Measurements from ENCODE around the gene SF3B1. TPM values are rescaled to one million over a fixed set of nuclear protein-coding genes. Genes with fewer than 3 reads are reported as not detected.

The SF3B1 gene
- total RNA-seq, 1 experiment from 2014 or later: 274 TPM

GRCh38 chr2:197360744-197361156, 74.1 kb downstream of the SF3B1 start:
- Mint-ChIP-seq H3K4me3 (ENCODE audit: unreplicated experiment) (no peak overlapping the region), H3K27me3 (ENCODE audit: insufficient read depth, unreplicated experiment) (no peaks in the 10 kb centered on the region), H3K9me3 (ENCODE audit: unreplicated experiment) (no peaks in the 10 kb centered on the region), H3K4me1 (ENCODE audit: low read depth, unreplicated experiment) (peaks cover 7% of the 10 kb centered on the region), H3K27ac (ENCODE audit: unreplicated experiment) (no peak overlapping the region), H3K36me3 (ENCODE audit: insufficient read depth, unreplicated experiment) (no peaks in the 10 kb centered on the region)
- ChIA-PET CTCF (no interaction called here), POLR2A (no interaction called here)
- TF ChIP-seq CTCF (IDR thresholded peaks at IDR 0.05; ENCODE audit: insufficient read depth in 1 of 2, low read depth in 1 of 2, low read length in 1 of 2, severe bottlenecking in 1 of 2, unreplicated experiment in 1 of 2): no peak
- Histone ChIP-seq H3K36me3 (ENCODE audit: control insufficient read depth, insufficient read depth, low read length) (no peaks in the 10 kb centered on the region), H3K9me3 (no peaks in the 10 kb centered on the region), H3K4me3 (ENCODE audit: low read depth, low read length) (no peak overlapping the region), H3K27me3 (replicated peaks; ENCODE audit: control insufficient read depth, insufficient read depth, low read length) (no peaks in the 10 kb centered on the region), H3K4me1 (peaks cover 12% of the 10 kb centered on the region)
- no TSS peak for BruUV-seq (replicated peaks)
- intact Hi-C loops (cut with micrococcal nuclease; ENCODE audit: unreplicated experiment): no loop called here
- no peak for DNase-seq

GRCh38 chr2:197359859-197360258, 75.0 kb downstream of the SF3B1 start:
- intact Hi-C loops (cut with micrococcal nuclease; ENCODE audit: unreplicated experiment): no loop called here
- ChIA-PET CTCF (no interaction called here), POLR2A (no interaction called here)
- Mint-ChIP-seq H3K36me3 (ENCODE audit: insufficient read depth, unreplicated experiment) (no peaks in the 10 kb centered on the region), H3K4me1 (ENCODE audit: low read depth, unreplicated experiment) (peaks cover 7% of the 10 kb centered on the region), H3K27ac (ENCODE audit: unreplicated experiment) (no peak overlapping the region), H3K27me3 (ENCODE audit: insufficient read depth, unreplicated experiment) (no peaks in the 10 kb centered on the region), H3K4me3 (ENCODE audit: unreplicated experiment) (no peak overlapping the region), H3K9me3 (ENCODE audit: unreplicated experiment) (no peaks in the 10 kb centered on the region)
- H3K27me3 ChIP-seq (replicated peaks; ENCODE audit: control insufficient read depth, insufficient read depth, low read length): no peaks in the 10 kb centered on the region
- peaks cover 14% of the 10 kb centered on the region for H3K4me1 ChIP-seq
- H3K36me3 ChIP-seq (ENCODE audit: control insufficient read depth, insufficient read depth, low read length): no peaks in the 10 kb centered on the region
- H3K9me3 ChIP-seq: no peaks in the 10 kb centered on the region
- TF ChIP-seq CTCF (IDR thresholded peaks at IDR 0.05; ENCODE audit: insufficient read depth in 1 of 2, low read depth in 1 of 2, low read length in 1 of 2, severe bottlenecking in 1 of 2, unreplicated experiment in 1 of 2): no peak
- no peak overlapping the region for H3K4me3 ChIP-seq (ENCODE audit: low read depth, low read length)
- no peak for DNase-seq
- no TSS peak for BruUV-seq (replicated peaks)

- ChIA-PET POLR2A (no interaction called here), CTCF (no interaction called here)
- Histone ChIP-seq H3K4me1 (peaks cover 14% of the 10 kb centered on the region), H3K4me3 (ENCODE audit: low read depth, low read length) (no peak overlapping the region), H3K27me3 (replicated peaks; ENCODE audit: control insufficient read depth, insufficient read depth, low read length) (no peaks in the 10 kb centered on the region), H3K36me3 (ENCODE audit: control insufficient read depth, insufficient read depth, low read length) (no peaks in the 10 kb centered on the region), H3K9me3 (no peaks in the 10 kb centered on the region)
- H3K9me3 Mint-ChIP-seq (ENCODE audit: unreplicated experiment): no peaks in the 10 kb centered on the region
- no peak for DNase-seq
- intact Hi-C loops (cut with micrococcal nuclease; ENCODE audit: unreplicated experiment): no loop called here
- no TSS peak for BruUV-seq (replicated peaks)
- H3K27me3 Mint-ChIP-seq (ENCODE audit: insufficient read depth, unreplicated experiment): no peaks in the 10 kb centered on the region
- H3K36me3 Mint-ChIP-seq (ENCODE audit: insufficient read depth, unreplicated experiment): no peaks in the 10 kb centered on the region
- TF ChIP-seq CTCF (IDR thresholded peaks at IDR 0.05; ENCODE audit: insufficient read depth in 1 of 2, low read depth in 1 of 2, low read length in 1 of 2, severe bottlenecking in 1 of 2, unreplicated experiment in 1 of 2): no peak
- H3K4me1 Mint-ChIP-seq (ENCODE audit: low read depth, unreplicated experiment): peaks cover 2% of the 10 kb centered on the region
- H3K27ac Mint-ChIP-seq (ENCODE audit: unreplicated experiment): no peak overlapping the region
- H3K4me3 Mint-ChIP-seq (ENCODE audit: unreplicated experiment): no peak overlapping the region
Measured at GRCh38 chr2:197358931-197359330, 75.9 kb downstream of the SF3B1 start.
